Activated T-cell treated with anti-CD3 and anti-CD28 coated beads, Interleukin-2, amount 50 U/mL, for 72 hours (primary cell): Measurements from ENCODE around the gene C2CD2. TPM values are rescaled to one million over a fixed set of nuclear protein-coding genes. Genes with fewer than 3 reads are reported as not detected.
A peak's percentile ranks its signal among the peaks of the same experiment; 100 is the strongest.

Experiments used
- ATAC-seq, 2 donors: fragments of 150-1000 bp; cut with Tn5 transposase; replicated peaks in 1 of 2; 2 replicates each; pipeline ENCODE4 v1.10.0; 2021; ENCODE audit warnings: moderate library complexity in 2 of 2, mild to moderate bottlenecking in 1 of 2
- DNase-seq, 2 donors: peaks; one replicate each; pipeline ENCODE4 v3.0.0; 2021 to 2022; ENCODE audit warnings: mixed read lengths in 1 of 2
- H3K27ac Mint-ChIP-seq: one replicate; pipeline ENCODE4 v1.8.0; 2022; ENCODE audit warnings: mild to moderate bottlenecking, moderate library complexity, mixed read lengths
- H3K27me3 Mint-ChIP-seq: one replicate; pipeline ENCODE4 v1.8.0; 2022; ENCODE audit warnings: low read depth, mixed read lengths
- H3K36me3 Mint-ChIP-seq, 2 donors: one replicate each; pipeline ENCODE4 v1.8.0; 2022; ENCODE audit warnings: mixed read lengths in 2 of 2, mild to moderate bottlenecking in 1 of 2; ENCODE audit not compliant: insufficient read depth in 2 of 2
- H3K4me1 Mint-ChIP-seq: one replicate; pipeline ENCODE4 v1.8.0; 2022; ENCODE audit warnings: low read depth, mixed read lengths
- H3K4me3 Mint-ChIP-seq, 2 donors: one replicate each; pipeline ENCODE4 v1.8.0; 2022; ENCODE audit warnings: mild to moderate bottlenecking in 2 of 2, mixed read lengths in 2 of 2, moderate library complexity in 2 of 2
- H3K9me3 Mint-ChIP-seq, 2 donors: one replicate each; pipeline ENCODE4 v1.8.0; 2022; ENCODE audit warnings: mixed read lengths in 2 of 2
- total RNA-seq, 2 donors: library from RNA; stranded (reverse); gene quantifications; one replicate each; pipeline ENCODE4 v1.2.3, GENCODE V29; 2022

C2CD2 gene
- total RNA-seq, 2 donors from 2014 or later: 6.9 to 15.1 TPM

DNA sequence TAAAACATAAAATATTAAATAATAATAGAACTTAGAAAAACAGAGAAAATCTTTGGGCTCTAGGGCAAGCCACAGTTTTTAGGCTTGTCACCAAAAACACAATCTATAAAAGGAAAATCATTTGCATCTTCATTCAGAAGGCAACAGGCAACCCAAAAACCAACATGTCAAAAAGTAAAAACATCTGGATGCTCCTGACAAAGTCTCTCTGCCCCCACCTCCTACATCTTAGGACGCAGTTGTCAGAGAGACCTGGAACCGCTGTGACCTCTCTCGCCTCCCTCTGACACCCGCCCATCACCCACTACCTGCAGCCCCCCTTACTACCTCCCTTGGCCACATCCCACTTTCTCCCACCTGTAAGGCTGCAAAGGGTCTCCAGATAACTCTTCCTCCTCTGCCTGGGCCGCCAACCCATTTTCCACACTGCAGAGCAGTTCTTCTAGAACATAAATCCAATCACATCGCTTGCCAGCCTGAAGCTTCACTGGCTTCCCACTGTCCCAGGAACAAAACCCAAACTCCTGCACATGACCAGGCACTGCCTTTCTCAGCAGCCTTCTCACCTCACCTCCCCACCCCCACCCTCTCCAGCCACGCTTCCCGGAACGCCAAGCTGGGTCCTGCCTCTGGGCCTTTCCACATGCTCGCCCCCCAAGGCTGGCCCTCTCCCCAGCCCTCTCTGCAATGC lies 89.4 kb downstream of the C2CD2 start:
- Mint-ChIP-seq H3K4me1 (peaks cover 42% of the 10 kb centered on the region), H3K4me3 (no peak overlapping the region), H3K9me3 (no peaks in the 10 kb centered on the region), H3K36me3 (no peaks in the 10 kb centered on the region), H3K27me3 (no peaks in the 10 kb centered on the region), H3K27ac (no peak overlapping the region)
- no peak for ATAC-seq
- no peak for DNase-seq

DNA sequence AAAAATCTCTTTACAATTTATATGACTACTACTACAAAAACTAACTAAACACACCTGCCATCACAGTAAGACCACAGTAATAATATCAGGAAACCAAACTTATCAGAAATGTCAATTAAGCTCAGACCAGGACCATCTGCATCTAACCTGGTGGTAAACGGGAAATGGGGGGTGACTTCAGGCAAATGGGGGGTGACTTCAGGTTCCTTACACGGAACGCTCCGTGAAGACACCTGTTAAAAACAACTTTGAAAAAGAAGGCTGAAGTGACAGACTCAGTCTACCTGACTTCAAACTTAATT lies 90.4 kb downstream of the C2CD2 start:
- no peak overlapping the region for H3K4me3 Mint-ChIP-seq
- no peaks in the 10 kb centered on the region for H3K9me3 Mint-ChIP-seq
- no peak for ATAC-seq
- H3K4me1 Mint-ChIP-seq: peaks cover 42% of the 10 kb centered on the region
- H3K27me3 Mint-ChIP-seq: no peaks in the 10 kb centered on the region
- no peaks in the 10 kb centered on the region for H3K36me3 Mint-ChIP-seq
- DNase-seq: no peak
- peak overlapping the region; percentile 36 for H3K27ac Mint-ChIP-seq

DNA sequence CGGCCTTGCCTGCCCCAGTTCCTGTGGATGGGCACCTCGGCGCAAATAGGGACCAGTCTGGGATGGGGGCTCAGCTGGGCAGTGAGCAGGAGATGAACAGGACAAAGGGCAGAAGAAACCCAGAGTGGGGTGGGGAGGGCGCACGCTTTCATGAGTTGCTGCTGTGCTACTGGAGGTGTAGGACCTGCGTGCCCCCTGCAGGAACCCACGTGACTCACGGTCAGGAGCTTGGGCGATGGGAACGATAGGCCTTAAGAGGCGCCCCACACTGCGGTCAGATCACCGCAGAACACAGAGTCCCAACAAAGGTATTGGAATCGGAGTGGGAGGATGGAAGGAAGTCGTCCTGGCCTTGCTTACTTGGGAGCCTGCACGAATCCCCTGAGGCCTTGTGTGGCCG lies 91.8 kb downstream of the C2CD2 start:
- ATAC-seq (no peak), DNase-seq (no peak)
- no peak overlapping the region for H3K4me3 Mint-ChIP-seq
- no peaks in the 10 kb centered on the region for H3K9me3 Mint-ChIP-seq
- peaks cover 34% of the 10 kb centered on the region for H3K4me1 Mint-ChIP-seq
- H3K27me3 Mint-ChIP-seq: no peaks in the 10 kb centered on the region
- no peak overlapping the region for H3K27ac Mint-ChIP-seq
- H3K36me3 Mint-ChIP-seq: no peaks in the 10 kb centered on the region

DNA sequence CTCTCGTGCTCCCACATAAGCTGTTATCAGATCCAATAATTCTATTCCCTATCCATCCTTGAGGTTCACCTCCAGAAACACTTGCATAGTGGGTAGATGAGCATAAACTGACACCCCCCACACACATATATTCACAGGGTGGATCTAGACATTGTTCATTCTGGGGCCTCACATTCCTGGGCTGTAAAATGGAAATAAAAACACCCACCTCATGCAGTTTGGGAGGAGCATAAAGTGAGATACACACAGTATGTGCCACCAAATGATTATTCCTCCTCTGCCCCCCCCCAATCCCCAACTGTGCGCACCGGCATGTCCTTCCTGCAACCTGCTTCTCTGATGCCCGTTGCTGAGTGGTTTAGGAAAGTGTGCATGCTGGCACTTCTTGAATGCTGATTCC lies 92.6 kb downstream of the C2CD2 start:
- no peak for ATAC-seq
- H3K4me3 Mint-ChIP-seq: no peak overlapping the region
- no peaks in the 10 kb centered on the region for H3K9me3 Mint-ChIP-seq
- no peak for DNase-seq
- no peak overlapping the region for H3K27ac Mint-ChIP-seq
- peaks cover 0 to 3% of the 10 kb centered on the region in 2 donors for H3K36me3 Mint-ChIP-seq
- H3K27me3 Mint-ChIP-seq: no peaks in the 10 kb centered on the region
- H3K4me1 Mint-ChIP-seq: peaks cover 27% of the 10 kb centered on the region

DNA sequence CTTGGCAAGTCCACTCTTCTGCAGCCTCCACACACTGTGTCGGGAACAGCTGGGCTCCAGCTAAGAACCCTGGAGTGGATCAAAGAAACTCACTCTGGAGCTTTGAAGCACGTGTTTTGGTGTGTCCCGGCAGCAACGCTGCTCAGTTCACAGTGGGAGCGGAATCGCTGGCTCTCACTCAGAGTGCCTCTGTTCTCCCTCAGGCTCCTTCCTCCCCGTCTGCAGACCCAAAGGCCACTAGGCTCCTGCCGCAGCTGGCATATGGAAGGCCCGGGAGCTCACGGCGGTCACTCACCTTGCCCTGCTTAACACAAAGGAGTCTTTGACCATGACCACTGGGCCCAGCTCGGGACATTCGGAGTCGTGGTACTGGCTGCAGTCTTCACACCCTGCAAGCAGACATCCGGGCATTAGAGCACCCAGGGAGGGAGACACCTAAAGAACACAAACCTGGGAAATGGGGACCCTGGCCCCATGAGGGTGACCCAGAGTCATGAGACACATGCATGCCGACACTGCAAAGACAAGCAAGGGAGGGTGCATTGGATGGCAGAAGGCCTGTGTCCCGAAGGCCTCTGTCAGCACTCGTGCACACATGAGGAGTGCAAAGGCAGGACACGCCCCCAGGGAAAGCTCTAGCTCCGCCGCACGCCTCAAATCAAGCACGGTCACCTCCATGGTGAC lies 94.4 kb downstream of the C2CD2 start:
- ATAC-seq: no peak
- no peak overlapping the region for H3K27ac Mint-ChIP-seq
- H3K36me3 Mint-ChIP-seq: peaks cover 0 to 7% of the 10 kb centered on the region in 2 donors
- no peak overlapping the region for H3K4me3 Mint-ChIP-seq
- no peaks in the 10 kb centered on the region for H3K27me3 Mint-ChIP-seq
- no peak for DNase-seq
- H3K9me3 Mint-ChIP-seq: no peaks in the 10 kb centered on the region
- H3K4me1 Mint-ChIP-seq: peaks cover 9% of the 10 kb centered on the region

DNA sequence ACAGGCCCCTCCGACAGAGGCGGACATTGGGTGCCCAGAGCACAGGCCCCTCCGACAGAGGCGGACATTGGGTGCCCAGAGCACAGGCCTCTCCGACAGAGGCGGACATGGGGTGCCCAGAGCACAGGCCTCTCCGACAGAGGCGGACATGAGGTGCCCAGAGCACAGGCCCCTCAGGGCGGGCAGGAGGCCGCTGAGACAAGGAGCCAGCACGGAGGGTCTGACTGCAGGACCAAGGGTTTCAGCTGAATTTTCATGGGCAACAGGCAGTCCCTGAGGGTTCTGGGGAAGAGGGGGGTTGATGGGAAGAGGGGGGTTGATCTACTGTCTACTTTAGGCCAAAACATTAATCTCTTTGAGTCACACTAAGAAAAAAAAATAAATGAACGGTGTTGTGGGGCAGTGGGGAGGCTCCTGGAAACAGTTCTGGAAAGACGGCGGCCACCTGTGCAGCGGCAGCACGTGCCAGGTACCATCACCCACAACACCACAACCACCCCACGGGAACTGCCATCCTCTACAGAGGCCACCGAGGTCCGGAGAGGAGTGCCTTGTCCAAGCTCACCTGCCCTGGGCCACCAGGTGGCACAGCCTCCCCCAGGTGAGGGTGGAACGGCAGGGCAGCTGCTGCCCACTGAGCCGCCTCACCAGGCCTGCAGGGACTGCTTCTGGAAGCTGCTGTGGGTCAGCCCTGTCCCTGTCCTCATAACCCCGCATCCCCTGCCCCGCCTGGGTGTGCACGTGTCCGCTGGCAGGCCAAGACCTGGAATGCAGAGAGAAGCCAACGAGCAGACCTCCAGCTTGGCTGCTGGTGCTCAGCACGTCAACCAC lies 95.1 kb downstream of the C2CD2 start:
- H3K9me3 Mint-ChIP-seq: no peaks in the 10 kb centered on the region
- DNase-seq (no peak), ATAC-seq (no peak)
- peaks cover 6% of the 10 kb centered on the region for H3K4me1 Mint-ChIP-seq
- H3K36me3 Mint-ChIP-seq: peaks cover 0 to 8% of the 10 kb centered on the region in 2 donors
- no peaks in the 10 kb centered on the region for H3K27me3 Mint-ChIP-seq
- no peak overlapping the region for H3K4me3 Mint-ChIP-seq
- H3K27ac Mint-ChIP-seq: no peak overlapping the region

DNA sequence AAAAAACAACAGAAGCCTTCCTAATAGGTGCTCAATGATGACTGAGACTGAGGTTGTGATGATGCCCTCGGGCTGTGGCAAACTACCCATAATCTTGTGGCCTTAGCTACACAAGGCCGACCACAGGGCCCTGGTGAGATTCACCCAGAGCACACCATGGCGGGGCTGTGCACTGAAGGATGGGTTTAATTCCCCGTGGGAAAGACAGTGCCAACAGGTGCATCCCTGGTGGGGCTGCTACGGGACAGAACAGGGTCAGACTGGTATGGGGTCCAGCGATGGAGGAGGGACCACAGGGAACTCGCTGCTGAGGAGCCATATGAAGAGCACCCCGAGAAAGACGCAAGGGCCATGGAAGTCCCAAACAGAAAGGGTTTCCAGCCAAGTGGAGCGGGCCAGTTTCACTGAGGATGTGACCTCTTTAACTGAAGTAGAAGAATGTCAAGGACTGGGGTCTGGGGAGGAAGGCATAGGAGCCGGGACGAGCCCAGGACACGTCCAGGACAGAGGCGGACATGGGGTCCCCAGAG lies 96.0 kb downstream of the C2CD2 start:
- no peak for ATAC-seq
- Mint-ChIP-seq H3K4me1 (no peaks in the 10 kb centered on the region), H3K27ac (no peak overlapping the region), H3K36me3 (peaks cover 0 to 8% of the 10 kb centered on the region in 2 donors), H3K4me3 (no peak overlapping the region), H3K9me3 (no peaks in the 10 kb centered on the region), H3K27me3 (no peaks in the 10 kb centered on the region)
- no peak for DNase-seq

DNA sequence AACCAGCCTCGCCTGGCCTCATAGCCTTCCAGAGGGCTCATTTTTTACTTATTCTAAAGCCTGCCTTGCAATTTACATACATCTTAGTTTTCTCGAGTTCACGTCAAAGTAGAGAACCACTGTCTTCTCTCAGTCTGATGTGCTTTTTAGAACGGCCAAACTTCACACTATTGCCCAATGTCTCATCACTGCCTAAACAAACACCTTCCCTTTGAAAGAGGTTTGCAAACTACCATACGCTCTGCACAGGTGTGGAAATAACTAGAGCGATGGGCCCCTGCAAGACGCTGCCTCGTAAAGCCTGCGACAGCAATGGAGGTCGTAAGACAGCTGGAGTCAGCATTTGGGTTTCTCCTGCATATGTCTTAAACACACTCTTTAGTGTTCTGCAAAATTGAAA lies 97.2 kb downstream of the C2CD2 start:
- ATAC-seq (no peak), DNase-seq (no peak)
- H3K4me3 Mint-ChIP-seq: no peak overlapping the region
- H3K27ac Mint-ChIP-seq: no peak overlapping the region
- no peaks in the 10 kb centered on the region for H3K27me3 Mint-ChIP-seq
- H3K9me3 Mint-ChIP-seq: no peaks in the 10 kb centered on the region
- H3K4me1 Mint-ChIP-seq: no peaks in the 10 kb centered on the region
- H3K36me3 Mint-ChIP-seq: peaks cover 0 to 8% of the 10 kb centered on the region in 2 donors

DNA sequence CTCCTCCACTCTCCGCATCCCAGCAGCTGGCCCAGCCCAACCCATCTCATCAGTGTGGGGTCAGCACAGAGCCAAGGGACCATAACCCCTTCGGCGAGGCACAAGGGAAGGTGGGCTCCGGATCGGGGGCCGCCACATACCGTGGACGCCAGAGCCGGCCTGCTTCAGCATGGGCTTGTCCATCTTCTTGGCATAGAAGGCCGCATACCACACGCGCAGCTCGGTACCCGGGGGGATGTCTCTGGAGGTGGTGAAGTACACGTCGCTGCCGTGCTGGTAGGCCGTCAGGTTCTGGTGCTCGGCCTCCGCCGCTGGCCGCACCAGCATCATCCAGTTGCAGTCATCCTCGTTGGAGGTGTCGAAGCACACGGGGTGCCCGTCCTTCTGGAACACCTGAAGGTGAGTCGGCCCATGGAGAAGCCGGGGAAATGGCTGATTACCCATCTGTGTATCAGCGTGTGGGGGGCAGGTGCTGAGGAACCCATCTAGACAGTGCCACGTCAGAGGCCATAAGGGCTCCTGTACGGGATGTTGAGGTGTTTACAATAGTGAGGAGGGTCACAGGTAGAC lies 99.3 kb downstream of the C2CD2 start:
- no peaks in the 10 kb centered on the region for H3K27me3 Mint-ChIP-seq
- peaks cover 1 to 10% of the 10 kb centered on the region in 2 donors for H3K36me3 Mint-ChIP-seq

DNA sequence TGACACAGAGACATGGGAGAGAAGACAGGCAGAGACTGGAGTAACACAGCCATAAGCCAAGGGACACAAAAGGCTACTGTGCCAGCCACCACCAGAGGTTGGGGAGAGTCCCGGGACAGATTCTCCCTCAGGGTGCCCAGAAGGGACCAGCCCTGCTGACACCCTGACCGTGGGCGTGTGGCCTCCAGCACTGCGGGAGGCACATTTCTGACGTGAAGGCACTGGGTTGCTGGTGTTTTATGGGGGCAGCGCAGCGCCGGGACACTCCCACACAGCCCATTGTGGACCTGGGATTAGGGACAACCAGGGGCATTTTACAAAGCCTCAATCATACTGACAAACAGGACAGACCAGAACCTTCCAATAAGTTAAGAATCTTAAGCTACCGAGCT lies 100.9 kb downstream of the C2CD2 start:
- Mint-ChIP-seq H3K27me3 (no peaks in the 10 kb centered on the region), H3K9me3 (no peaks in the 10 kb centered on the region), H3K4me1 (no peaks in the 10 kb centered on the region), H3K4me3 (no peak overlapping the region), H3K36me3 (peaks cover 1 to 10% of the 10 kb centered on the region in 2 donors), H3K27ac (no peak overlapping the region)
- no peak for DNase-seq
- no peak for ATAC-seq

More for the DNA sequence above, 99.3 kb downstream of the C2CD2 start:
- no peak overlapping the region for H3K27ac Mint-ChIP-seq
- no peaks in the 10 kb centered on the region for H3K4me1 Mint-ChIP-seq
- no peaks in the 10 kb centered on the region for H3K9me3 Mint-ChIP-seq
- DNase-seq (no peak), ATAC-seq (no peak)
- H3K4me3 Mint-ChIP-seq: no peak overlapping the region

DNA sequence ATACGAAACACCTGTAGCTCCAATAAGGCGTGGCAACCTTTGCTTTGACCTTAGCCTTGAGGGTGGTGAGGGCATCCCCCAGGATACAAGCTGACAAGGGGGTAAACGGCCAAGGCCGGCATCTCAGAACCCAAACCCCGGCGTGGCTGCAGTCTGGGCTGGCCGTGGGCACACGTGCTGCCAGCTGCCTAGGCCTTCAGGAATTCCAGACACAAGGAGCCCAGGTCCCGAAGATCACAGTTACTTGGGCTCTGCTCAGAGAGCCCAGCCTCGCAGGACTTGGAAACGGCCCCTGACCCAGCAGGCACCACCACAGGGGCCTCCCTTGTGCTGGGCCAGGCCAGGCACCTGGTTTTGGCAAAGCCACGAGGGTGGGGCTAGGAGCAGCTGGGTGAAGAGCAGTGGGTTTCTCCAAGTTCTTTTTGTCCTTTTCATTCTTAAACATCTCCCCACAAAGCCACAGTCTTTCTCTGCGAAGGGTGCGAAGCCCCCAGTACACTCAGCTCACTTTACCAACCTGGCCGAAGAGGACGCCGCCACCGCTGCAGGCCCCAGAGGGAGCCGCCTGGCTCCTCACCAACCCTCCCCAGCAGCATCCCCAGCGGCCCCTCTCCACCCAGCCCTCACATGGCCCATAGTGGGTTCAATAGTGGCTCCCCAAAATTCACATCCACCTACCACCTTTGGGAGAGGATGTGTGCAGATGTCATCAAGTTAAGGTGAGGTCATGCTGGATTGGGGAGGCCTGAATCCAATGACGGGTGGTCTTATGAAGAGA lies 101.5 kb downstream of the C2CD2 start:
- Mint-ChIP-seq H3K4me3 (no peak overlapping the region), H3K9me3 (no peaks in the 10 kb centered on the region), H3K27ac (no peak overlapping the region), H3K27me3 (no peaks in the 10 kb centered on the region), H3K4me1 (no peaks in the 10 kb centered on the region), H3K36me3 (peaks cover 1 to 10% of the 10 kb centered on the region in 2 donors)
- DNase-seq (no peak), ATAC-seq (no peak)

DNA sequence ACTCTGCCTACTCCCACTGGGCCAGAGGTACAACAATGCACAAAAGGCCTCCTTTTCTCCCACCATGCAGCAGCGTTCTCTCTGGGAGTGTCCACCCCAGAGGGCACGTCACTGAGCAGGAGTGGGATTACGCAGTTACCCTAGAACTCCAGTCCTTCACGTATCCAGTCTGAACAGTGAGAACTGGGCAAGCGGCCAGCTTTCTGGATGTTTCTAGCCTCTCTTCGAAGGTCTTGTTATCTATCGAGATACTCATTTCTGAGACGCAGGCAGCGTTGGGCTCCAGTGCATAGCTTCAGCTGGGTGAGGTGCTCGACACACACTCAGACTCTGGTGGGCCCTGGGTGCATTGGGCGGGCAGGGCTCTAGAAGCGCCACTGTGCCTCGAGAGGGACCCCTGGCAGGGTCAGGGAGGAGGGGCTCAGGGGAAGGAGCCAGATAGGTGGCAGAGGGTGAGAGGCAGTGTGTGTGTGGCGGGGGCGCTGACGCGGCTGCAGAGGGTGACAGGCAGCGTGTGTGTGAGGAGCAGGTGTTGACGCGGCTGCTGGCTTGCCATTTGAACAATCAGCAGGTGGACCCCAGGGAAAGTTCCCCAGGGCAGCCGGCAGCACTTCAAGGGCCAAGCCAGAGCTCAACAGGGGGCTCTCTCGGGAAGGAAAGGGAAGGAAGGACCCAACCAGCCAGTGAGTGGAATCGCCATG lies 102.6 kb downstream of the C2CD2 start:
- ATAC-seq (no peak), DNase-seq (no peak)
- Mint-ChIP-seq H3K9me3 (no peaks in the 10 kb centered on the region), H3K4me1 (no peaks in the 10 kb centered on the region), H3K27me3 (no peaks in the 10 kb centered on the region), H3K4me3 (no peak overlapping the region), H3K27ac (no peak overlapping the region), H3K36me3 (peaks cover 1 to 7% of the 10 kb centered on the region in 2 donors)
